ENCODE measurements around the gene CDH15. TPM values are rescaled to one million over a fixed set of nuclear protein-coding genes. Genes with fewer than 3 reads are reported as not detected.
A peak's percentile ranks its signal among the peaks of the same experiment; 100 is the strongest.

The CDH15 gene
- total and polyA plus RNA-seq, 5 experiments from 2014 or later: not detected

- Mint-ChIP-seq H3K36me3 (peaks cover 7 to 30% (median 21%) of the 10 kb centered on the region in 3 donors), H3K9me3 (peaks cover 0 to 8% (median 0%) of the 10 kb centered on the region in 9 donors), H3K27ac (peak overlapping the region in 1 of 10 donors; percentile 48), H3K4me3 (no peak overlapping the region), H3K4me1 (peaks cover 0 to 15% (median under 1%) of the 10 kb centered on the region in 4 donors), H3K27me3 (no peaks in the 10 kb centered on the region)
- POLR2A ChIA-PET: no interaction called here
- ATAC-seq (no peak), DNase-seq (no peak)
Measured at GRCh38 chr16:89153848-89154271, 17.7 kb upstream of the CDH15 start.

DNA sequence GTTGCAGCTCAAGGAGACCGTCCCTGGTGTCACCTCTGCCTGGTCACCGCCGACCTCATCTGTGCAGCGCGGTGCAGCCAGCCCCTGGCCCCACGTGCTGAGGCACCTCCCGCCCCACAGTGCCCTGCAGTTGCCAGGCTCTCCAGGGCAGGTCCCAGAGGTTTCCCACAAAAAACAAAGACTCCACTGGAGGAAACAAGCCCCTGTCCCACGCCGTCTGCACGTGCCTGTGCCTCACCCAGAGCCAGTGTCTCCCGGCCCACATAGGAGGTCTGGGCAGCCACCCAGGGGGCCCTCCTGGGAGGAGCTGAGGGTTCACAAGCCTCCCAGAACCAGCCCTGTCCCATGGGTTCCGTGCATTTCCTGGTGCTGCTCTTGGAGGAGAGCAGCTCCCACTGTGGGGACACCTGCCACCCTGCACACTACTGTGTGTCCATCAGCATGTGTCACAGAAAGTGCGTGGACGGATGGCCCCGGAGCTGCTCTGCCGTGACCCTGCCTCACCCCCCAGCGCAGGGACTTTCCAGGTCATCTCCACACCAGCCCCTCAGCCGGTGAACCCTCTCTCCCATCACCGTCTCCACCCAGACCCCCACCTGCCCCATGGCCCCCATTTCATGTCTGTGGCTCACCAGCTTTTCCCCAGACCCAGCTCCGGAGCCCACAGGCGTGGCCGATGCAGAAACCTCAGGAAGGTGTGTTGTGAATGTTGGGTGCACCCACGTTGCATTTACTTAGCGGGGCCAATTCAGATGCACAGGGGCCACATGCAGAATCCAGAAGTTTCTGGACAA is 17.0 kb upstream of the CDH15 start:
- Mint-ChIP-seq H3K4me1 (peaks cover 0 to 12% (median under 1%) of the 10 kb centered on the region in 4 donors), H3K36me3 (peaks cover under 1 to 23% (median 14%) of the 10 kb centered on the region in 3 donors), H3K9me3 (peaks cover 0 to 2% (median 0%) of the 10 kb centered on the region in 9 donors), H3K4me3 (no peak overlapping the region), H3K27me3 (no peaks in the 10 kb centered on the region), H3K27ac (peak overlapping the region in 4 of 10 donors; percentile 11 to 55 (median 41))
- ATAC-seq (no peak), DNase-seq (no peak)
- POLR2A ChIA-PET: interaction anchor here (1.9 kb wide), 1 partner anchor 39 kb away, joined by 7 read pairs; no protein-coding TSS in a partner anchor

DNA sequence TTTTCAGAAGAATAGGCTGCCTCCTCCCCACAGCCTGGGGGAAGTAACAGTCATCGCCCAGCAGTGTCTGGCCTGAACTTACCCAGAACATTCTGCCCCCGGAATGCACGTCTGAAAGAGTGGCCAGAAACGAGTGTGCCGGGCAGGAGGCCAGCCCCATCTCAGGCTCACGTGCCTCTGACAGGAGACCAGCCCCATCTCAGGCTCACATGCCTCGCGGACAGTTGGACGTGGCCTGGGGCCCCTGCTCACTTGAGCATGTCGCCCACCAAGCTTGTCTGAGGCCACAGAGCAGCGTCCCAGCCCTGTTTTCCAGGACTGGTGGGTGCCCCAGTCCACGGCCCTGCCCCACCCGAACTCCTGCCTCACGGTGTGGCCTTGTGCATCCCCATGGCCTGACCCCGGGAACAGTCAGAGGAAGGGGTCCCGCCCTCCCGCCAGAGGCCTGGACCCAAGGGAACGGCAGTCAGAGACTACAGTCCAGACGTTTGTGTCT is 16.3 kb upstream of the CDH15 start:
- Mint-ChIP-seq H3K36me3 (peaks cover 0 to 17% (median 8%) of the 10 kb centered on the region in 3 donors), H3K27me3 (no peaks in the 10 kb centered on the region), H3K4me1 (peaks cover 0 to 12% (median under 1%) of the 10 kb centered on the region in 4 donors), H3K27ac (peak overlapping the region in 6 of 10 donors; percentile 35 to 66 (median 50)), H3K9me3 (no peaks in the 10 kb centered on the region), H3K4me3 (no peak overlapping the region)
- ATAC-seq: no peak
- DNase-seq: no peak
- POLR2A ChIA-PET: interaction anchor here (0.7 to 1.9 kb wide), 2 partner anchors 13 to 39 kb away, joined by 3 to 7 read pairs; no protein-coding TSS in a partner anchor

GRCh38 chr16:89155851-89156739 is 15.5 kb upstream of the CDH15 start:
- POLR2A ChIA-PET: interaction anchor here (0.7 to 1.9 kb wide), 4 partner anchors 11 to 40 kb away, joined by 3 to 7 read pairs (median 4); no protein-coding TSS in a partner anchor
- Mint-ChIP-seq H3K4me3 (no peak overlapping the region), H3K9me3 (no peaks in the 10 kb centered on the region), H3K27me3 (no peaks in the 10 kb centered on the region), H3K27ac (peak overlapping the region in 8 of 10 donors; percentile 29 to 67 (median 50)), H3K36me3 (peaks cover 0 to 8% (median 3%) of the 10 kb centered on the region in 3 donors), H3K4me1 (peaks cover 0 to 12% (median under 1%) of the 10 kb centered on the region in 4 donors)
- ATAC-seq (peak in 1 of 2 donors; percentile 18), DNase-seq (no peak)

GRCh38 chr16:89156740-89157645 is 14.6 kb upstream of the CDH15 start:
- Mint-ChIP-seq H3K27me3 (no peaks in the 10 kb centered on the region), H3K9me3 (no peaks in the 10 kb centered on the region), H3K4me3 (no peak overlapping the region), H3K36me3 (peaks cover 0 to under 1% (median 0%) of the 10 kb centered on the region in 3 donors), H3K27ac (peak overlapping the region in 2 of 10 donors; percentile 37 to 48), H3K4me1 (peaks cover 0 to 14% (median 2%) of the 10 kb centered on the region in 4 donors)
- DNase-seq: no peak
- ATAC-seq: no peak
- POLR2A ChIA-PET: interaction anchor here (0.9 to 1.2 kb wide), 2 partner anchors 10 to 13 kb away, joined by 3 to 5 read pairs; no protein-coding TSS in a partner anchor

DNA sequence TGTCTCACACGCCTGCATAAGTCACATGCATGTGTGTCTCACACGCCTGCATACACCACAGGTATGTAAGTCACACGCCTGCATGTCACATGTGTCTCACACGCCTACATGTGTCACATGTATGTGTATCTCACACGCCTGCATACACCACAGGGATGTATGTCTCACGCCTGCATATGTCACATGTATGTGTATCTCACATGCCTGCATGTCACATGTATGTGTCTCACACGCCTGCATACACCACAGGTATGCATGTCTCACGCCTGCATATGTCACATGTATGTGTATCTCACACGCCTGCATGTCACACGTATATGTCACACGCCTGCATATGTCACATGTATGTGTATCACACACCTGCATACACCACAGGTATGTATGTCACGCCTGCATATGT is 13.8 kb upstream of the CDH15 start:
- POLR2A ChIA-PET: no interaction called here
- Mint-ChIP-seq H3K36me3 (no peaks in the 10 kb centered on the region), H3K9me3 (no peaks in the 10 kb centered on the region), H3K27me3 (no peaks in the 10 kb centered on the region), H3K4me3 (no peak overlapping the region), H3K27ac (peak overlapping the region in 2 of 10 donors; percentile 37 to 50), H3K4me1 (peaks cover 0 to 14% (median 3%) of the 10 kb centered on the region in 4 donors)
- no peak for ATAC-seq
- no peak for DNase-seq

DNA sequence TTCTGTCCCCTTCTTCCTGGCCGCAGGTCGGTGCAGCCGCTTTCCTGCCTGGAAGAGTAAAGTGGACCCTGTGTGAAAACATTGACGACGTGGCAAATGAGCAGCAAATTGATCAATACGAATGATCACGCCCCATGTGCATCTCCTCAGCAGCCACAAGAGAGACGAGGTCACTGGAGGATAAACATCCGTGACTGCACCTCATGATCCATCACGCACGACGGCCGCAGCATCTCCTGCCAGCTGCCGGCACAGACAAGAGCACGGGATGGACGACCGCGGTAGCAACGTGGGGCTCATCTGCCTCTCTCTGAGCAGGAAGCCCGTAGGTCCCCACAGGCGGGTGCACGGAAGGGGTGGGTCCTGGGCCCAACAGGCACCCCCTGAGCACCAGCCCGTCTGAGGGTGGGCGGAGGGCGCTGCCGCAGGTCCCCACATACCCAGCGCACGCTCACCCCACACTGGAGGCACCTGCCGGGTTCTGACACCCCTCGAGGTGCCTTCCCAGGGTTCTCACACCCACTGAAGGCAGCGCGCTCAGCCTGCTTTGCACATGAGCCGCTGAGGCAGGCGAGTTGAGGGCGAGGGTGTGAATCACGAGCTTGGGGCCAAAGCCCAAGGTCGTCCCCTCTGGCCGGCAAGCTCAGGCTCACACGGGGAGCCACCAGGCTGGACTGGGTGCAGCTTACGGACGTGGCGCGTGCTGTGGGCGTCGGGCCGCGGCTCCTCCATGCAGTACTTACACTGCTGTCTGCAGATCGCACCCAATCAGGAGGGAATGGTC is 12.3 kb upstream of the CDH15 start:
- no peak for DNase-seq
- POLR2A ChIA-PET: interaction anchor here (0.8 to 0.9 kb wide), 2 partner anchors 12 to 217 kb away, joined by 3 to 4 read pairs; partner anchors contain the start of gene CDH15
- Mint-ChIP-seq H3K9me3 (no peaks in the 10 kb centered on the region), H3K27ac (no peak overlapping the region), H3K27me3 (no peaks in the 10 kb centered on the region), H3K4me1 (peaks cover 0 to 14% (median 3%) of the 10 kb centered on the region in 4 donors), H3K4me3 (no peak overlapping the region), H3K36me3 (no peaks in the 10 kb centered on the region)
- ATAC-seq: no peak

- no peaks in the 10 kb centered on the region for H3K9me3 Mint-ChIP-seq
- H3K4me1 Mint-ChIP-seq: peaks cover 0 to 13% (median 3%) of the 10 kb centered on the region in 4 donors
- H3K27me3 Mint-ChIP-seq: no peaks in the 10 kb centered on the region
- H3K27ac Mint-ChIP-seq: no peak overlapping the region
- POLR2A ChIA-PET: interaction anchor here (0.8 to 0.9 kb wide), 2 partner anchors 11 to 218 kb away, joined by 3 to 4 read pairs; partner anchors contain the start of gene CDH15
- no peaks in the 10 kb centered on the region for H3K36me3 Mint-ChIP-seq
- no peak for DNase-seq
- ATAC-seq: no peak
- H3K4me3 Mint-ChIP-seq: no peak overlapping the region
Measured at GRCh38 chr16:89159850-89160354, 11.6 kb upstream of the CDH15 start.

DNA sequence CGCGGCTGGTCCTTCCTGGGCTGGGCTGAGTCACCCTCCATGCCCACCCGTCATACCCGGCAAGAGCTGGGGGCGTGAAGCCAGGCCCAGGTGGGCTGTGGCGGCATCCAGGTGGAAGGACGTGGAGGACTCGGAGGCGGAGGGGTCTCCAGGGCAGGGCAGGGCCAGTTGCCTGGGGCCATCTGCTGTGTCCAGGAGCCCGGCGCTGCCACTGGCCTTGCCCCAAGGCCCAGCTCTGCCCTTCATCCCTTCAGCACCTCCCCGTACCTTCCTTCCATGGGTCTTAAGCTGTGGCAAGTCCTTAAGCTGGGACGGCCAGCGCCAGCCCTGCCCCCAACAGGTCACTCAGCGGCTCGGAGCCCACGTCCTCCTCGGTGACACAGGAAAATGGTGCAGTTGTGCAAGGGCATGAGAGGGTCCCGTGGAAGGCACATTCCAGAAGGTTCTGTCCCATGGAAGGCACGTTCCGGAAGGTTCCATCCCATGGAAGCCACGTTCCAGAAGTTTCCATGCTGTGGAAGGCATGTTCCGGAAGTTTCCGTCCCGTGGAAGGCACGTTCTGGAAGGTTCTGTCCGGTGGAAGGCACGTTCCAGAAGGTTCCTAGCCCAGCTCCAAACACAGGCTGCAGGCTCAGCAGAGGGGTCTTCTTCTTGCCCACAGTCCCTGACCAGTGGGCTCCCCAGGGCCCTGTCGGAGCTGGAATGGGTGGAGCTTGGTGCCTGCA is 10.4 kb upstream of the CDH15 start:
- Mint-ChIP-seq H3K4me1 (peaks cover 0 to 12% (median 3%) of the 10 kb centered on the region in 4 donors), H3K27me3 (no peaks in the 10 kb centered on the region), H3K9me3 (no peaks in the 10 kb centered on the region), H3K27ac (no peak overlapping the region), H3K4me3 (no peak overlapping the region), H3K36me3 (no peaks in the 10 kb centered on the region)
- DNase-seq (no peak), ATAC-seq (no peak)
- POLR2A ChIA-PET: no interaction called here

Measured in naive thymus-derived CD8-positive, alpha-beta T cell (primary cell).